Measurements from ENCODE around the gene CTAGE1. TPM values are rescaled to one million over a fixed set of nuclear protein-coding genes. Genes with fewer than 3 reads are reported as not detected.

CTAGE1 gene
- total and polyA plus RNA-seq, 8 donors, result not detected

DNA sequence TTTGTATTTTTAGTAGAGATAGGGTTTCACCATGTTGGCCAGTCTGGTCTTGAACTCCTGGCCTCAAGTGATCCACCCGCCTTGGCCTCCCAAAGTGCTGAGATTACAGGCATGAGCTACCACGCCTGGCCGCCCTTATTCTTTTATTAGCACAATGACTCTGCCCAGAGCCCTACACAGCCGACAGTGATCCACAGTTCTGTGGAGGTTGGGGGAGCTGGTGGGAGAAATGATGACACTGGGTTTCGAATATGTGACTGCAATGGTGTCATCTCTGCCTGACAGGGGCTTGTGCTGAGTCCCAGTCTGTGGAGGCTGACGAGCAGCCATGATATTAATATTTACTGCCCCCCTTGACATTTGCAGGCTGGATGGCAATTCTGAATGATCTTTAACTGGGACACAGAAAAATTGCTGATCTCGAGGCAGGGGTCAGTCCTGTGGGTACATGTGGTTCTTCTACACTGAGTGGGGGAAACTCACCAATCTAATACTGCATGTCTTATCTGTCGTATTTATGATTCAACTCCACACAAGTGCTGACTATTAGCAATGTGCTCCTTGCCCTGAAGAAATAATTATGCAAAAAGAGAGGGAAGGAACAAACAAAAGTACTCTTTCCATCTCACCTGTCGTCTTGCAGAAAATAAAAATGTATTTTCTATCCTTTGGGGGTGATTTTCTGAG, 6.3 kb upstream of the CTAGE1 start:
- no peak for ATAC-seq
- 90 to 94% methylated on average over 9 of the region's 9 CpGs for WGBS, 2 donors
- Histone ChIP-seq H3K4me1 (peaks cover 21 to 30% (median 25%) of the 10 kb centered on the region in 3 donors), H3K36me3 (no peaks in the 10 kb centered on the region), H3K4me3 (no peak overlapping the region), H3K27ac (no peak overlapping the region), H3K9me3 (no peaks in the 10 kb centered on the region), H3K27me3 (no peaks in the 10 kb centered on the region)
- intact Hi-C loops (cut with DNase I), result no loop called here
- TF ChIP-seq, protein P1, sequence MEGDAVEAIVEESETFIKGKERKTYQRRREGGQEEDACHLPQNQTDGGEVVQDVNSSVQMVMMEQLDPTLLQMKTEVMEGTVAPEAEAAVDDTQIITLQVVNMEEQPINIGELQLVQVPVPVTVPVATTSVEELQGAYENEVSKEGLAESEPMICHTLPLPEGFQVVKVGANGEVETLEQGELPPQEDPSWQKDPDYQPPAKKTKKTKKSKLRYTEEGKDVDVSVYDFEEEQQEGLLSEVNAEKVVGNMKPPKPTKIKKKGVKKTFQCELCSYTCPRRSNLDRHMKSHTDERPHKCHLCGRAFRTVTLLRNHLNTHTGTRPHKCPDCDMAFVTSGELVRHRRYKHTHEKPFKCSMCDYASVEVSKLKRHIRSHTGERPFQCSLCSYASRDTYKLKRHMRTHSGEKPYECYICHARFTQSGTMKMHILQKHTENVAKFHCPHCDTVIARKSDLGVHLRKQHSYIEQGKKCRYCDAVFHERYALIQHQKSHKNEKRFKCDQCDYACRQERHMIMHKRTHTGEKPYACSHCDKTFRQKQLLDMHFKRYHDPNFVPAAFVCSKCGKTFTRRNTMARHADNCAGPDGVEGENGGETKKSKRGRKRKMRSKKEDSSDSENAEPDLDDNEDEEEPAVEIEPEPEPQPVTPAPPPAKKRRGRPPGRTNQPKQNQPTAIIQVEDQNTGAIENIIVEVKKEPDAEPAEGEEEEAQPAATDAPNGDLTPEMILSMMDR (IDR thresholded peaks at IDR 0.05), result no peak
- DNase-seq, result no peak
- no peak for FAIRE-seq

DNA sequence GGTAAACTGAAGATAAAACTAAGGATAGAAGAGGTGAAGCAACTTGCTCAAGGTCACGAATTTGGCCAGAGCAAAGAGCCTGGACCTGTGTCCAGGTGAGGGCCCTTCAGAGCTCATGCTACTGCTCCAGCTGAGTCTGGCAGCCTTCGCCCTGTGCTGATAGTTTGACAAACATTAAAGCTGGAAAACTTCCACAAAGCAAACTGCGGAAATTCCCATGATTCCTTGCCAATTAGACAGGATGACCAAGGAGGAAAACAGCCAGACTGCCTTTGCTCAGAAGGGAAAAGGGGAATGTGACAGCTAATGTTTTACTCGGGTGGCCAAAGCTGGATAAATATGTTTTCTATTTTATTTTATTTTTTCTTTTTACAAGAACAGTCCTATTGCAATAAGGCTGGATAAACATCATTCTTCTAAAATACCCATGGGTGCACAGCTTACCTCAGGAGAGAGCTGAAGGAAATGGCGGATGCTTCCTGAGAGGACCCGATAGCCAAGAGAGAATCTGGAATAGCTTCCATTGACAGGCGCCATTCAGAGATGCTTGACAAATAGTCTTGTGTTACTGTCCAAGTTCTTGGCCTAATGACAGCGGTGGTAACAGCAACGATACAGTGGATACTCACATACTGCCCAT, 5.3 kb upstream of the CTAGE1 start:
- ATAC-seq, result peak; percentile 93 to 98 (median 96)
- TF ChIP-seq, protein P1 (IDR thresholded peaks at IDR 0.05), result no peak
- FAIRE-seq, result no peak
- no peaks in the 10 kb centered on the region for H3K36me3 ChIP-seq
- H3K4me1 ChIP-seq, result peaks cover 16 to 20% (median 18%) of the 10 kb centered on the region in 3 donors
- intact Hi-C loops (cut with DNase I), result no loop called here
- H3K27me3 ChIP-seq, result no peaks in the 10 kb centered on the region
- DNase-seq, result peak; percentile 68 to 91 (median 88)
- 33 to 37% methylated on average over 9 of the region's 9 CpGs for WGBS, 2 donors
- no peak overlapping the region for H3K4me3 ChIP-seq
- H3K9me3 ChIP-seq, result no peaks in the 10 kb centered on the region
- peak overlapping the region; percentile 3 to 74 (median 34) for H3K27ac ChIP-seq

DNA sequence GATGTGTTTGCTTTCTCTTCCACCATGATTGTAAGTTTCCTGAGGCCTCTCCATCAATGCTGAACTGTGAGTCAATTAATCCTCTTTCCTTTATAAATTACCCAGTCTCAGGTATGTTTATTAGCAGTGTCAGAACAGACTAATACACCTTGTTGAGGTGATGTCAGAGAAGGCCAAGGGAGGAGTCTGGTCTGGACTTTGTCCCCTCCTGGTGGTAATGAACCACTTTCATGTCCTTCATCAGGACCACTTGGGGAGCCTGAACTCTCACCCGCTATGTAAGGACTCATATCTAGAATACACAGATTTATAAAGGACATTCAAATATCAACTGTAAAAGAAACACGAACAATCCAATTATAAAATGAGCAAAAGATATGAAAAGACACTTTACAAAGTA, 2.9 kb upstream of the CTAGE1 start:
- no peaks in the 10 kb centered on the region for H3K27me3 ChIP-seq
- no peaks in the 10 kb centered on the region for H3K36me3 ChIP-seq
- WGBS, 2 donors, result 54% methylated on average over 2 of the region's 2 CpGs
- H3K4me3 ChIP-seq, result no peak overlapping the region
- ATAC-seq (no peak), FAIRE-seq (no peak), DNase-seq (no peak)
- intact Hi-C loops (cut with DNase I), result no loop called here
- peaks cover 11 to 15% (median 13%) of the 10 kb centered on the region in 3 donors for H3K4me1 ChIP-seq
- TF ChIP-seq, protein P1 (IDR thresholded peaks at IDR 0.05), result no peak
- no peak overlapping the region for H3K27ac ChIP-seq
- H3K9me3 ChIP-seq, result no peaks in the 10 kb centered on the region

DNA sequence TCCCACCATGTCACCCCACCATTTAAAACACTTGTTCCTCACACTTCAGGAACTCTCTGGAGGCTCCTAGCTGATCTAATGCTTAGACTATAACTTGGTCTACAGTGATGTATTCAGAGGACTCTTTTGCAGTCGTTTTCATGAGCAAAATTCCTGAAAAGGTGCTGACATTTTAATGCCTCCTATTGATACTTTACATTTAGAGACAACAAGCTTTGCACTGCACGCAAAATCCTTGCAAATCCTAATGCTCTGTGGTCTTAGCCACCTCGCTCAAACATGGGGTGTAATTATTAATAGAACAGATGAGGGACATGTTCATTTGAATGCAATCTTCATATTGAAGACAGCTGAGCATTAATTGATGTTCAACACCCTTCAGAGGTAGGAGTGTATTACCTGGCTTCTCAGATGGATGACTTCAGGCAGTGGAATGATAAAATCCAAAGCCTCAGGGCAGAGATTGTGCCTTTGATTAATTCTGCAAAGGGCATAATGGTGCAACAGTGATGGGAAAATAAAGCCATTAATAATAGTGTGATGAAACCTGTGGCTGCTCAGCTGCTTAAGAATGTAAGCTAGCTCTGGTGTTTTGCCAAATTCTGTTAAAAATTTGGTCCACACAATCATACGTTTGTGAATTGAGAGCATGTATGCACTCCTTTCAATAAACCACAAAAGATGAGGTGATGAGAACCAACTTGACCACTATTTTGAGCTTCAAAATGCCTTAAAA, 5.4 kb downstream of the CTAGE1 start:
- H3K36me3 ChIP-seq, result no peaks in the 10 kb centered on the region
- ATAC-seq (peak in 3 of 4 donors; percentile 48 to 67 (median 63)), FAIRE-seq (no peak), DNase-seq (no peak)
- no peak overlapping the region for H3K4me3 ChIP-seq
- intact Hi-C loops (cut with DNase I), result no loop called here
- no peaks in the 10 kb centered on the region for H3K9me3 ChIP-seq
- peak overlapping the region in 1 of 4 donors; percentile 3 for H3K27ac ChIP-seq
- H3K4me1 ChIP-seq, result no peaks in the 10 kb centered on the region
- TF ChIP-seq, protein P1 (IDR thresholded peaks at IDR 0.05), result no peak
- no peaks in the 10 kb centered on the region for H3K27me3 ChIP-seq
- 53 to 59% methylated on average over 4 of the region's 4 CpGs for WGBS, 2 donors

Data from pancreas (tissue), 10 donors.